ENCODE data around the gene UBE2D4.
A peak's percentile ranks its signal among the peaks of the same experiment; 100 is the strongest.
"Not testable (repeated sequence)": the region's sequence is repeated elsewhere in the genome, so short reads cannot be mapped to it uniquely, and the experiment has no call there.

The UBE2D4 gene

DNA sequence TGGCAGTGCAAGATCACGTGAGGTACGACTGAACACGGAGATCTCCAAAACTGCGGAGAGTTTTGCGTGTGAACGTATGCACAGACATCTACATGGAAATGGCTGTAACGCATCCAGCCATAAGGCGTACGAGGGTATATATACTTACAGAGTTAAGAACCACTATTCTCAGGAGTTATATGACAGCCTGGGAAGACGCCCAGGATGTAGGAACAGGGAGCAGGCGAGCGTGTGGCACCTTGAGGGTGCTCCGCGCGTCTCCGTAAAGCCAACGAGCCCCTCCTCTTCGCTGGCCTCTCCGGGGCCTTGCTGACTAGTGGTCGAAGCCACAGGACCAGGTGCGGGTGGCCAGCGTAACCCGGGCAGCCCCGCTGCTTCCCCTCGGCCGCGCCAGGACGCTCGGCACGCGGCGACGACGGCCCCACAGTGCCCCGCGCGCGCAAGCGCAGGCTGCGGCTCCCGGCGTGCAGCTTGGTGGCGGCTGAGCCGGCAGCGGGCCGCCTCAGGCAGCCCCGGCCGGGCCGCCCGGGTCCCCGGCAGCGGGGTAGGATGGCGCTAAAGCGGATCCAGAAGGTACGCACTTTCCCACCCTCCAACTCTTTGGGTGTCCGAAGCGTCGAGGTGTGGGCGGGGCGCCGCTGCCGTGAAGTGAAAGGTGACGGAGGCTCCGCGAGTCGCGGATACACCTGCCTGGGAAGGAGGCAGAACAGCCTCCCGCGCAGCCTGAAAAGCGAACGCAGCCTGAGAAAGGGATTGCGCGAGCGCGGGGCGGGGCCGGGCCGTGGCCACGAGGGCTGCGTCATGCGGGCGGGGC lies at the start of gene UBE2D4:
UBE2D4 (plus strand) TSS at position 453 of the 814 bp plus-strand sequence; CDS start at position 550, 97 bp downstream.
- DNase-seq (ENCODE audit: low read depth, low spot score), result peak; percentile 69

DNA sequence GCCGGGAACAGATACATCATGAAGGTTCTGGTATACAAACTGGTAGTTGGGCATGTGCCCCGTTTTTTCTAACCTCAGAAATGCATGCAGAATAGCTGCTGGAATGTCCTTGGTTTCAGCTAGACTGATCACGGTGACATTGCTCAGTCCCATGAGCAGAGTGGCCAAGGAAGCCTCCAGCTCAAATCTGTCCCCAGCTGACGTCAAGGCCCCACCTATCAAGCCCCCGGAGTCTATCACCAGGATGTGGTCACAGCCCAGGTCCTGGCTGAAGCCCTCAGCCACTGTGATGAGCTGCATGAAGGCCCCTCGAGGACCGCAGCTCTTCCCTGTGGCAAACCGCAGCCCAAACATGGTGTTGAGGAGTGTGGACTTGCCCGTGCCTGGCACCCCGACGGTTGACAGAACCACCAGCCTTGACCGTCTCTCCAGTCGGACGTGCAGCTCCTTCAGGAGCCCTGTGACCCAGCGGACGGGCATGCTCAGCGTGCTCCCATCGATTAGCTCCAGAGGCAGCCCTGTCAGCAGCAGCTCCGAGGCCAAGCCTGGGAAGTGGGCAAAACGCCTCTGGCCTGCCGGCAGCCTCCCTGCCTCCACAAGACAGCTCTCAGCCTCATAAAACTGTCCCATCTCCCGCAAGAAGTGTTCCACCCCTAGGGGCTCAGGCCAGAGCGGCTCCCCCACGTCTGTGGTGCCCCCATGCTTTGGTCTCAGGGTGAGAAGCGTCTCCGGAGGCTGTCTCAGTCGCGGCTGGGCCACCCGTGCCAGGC lies 49.1 kb upstream of the UBE2D4 start:
- DNase-seq (ENCODE audit: low read depth, low spot score), result no peak

DNA sequence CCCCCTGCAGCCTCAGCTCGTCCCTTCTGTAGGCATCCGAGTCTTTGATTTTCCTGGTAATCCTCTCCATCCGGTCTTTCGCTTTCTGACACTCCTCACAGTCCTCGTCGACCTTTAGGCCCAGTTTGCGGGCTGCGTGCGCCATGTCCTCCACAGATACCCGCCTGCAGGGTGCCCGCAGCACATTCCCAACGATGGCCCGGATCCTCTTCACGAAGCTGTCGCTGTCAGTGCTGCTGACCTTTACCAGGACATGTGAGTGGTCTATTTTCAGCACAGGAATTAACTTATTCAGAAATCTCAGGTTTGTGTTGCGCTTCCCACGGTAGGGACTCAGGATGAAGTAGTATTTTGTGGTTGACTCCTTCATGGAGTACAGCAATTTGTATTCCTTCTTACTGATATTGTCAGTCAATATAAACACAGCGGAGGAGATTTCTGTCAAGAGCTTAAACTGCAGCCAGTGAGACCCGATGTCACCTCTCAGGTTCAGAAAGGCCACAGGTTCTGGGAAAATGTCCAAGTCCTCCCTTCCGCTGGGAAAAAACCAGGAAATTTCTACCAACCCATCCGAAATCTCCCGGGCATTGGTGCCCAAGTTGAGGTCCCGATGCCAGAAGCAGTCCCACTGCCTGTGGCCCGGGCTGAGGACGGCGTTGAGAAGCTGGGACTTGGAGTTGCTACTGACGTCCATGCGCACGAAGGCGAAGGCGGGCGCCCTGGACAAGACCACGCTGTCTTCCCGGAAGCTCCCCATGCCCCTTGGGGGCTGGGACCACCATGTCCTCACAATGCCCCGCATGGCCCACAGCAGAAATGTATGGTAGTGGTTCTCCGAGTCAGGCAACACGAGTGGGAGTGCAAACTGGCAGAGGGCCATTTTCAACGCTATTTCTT lies 48.0 kb upstream of the UBE2D4 start:
- no peak for DNase-seq (ENCODE audit: low read depth, low spot score)

DNA sequence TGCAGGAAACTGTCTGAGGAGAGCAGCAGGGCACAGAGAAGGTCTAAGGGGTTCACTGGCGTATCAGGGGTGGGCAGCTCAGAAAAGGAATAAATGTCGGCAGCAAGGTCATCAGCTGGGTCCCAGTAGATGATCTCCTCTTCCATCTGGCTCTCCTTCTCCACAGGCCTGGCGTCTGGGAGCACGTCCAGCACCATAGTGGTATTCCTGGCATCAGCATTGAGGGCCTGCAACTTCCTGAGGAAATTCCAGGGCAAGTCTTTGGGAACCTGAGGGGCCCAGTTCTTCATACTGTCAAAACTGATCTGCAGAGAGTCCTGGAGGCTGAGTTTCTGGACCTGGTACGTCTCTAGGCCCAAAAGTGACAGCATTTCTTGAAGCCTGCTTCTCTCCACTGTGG lies 47.4 kb upstream of the UBE2D4 start:
- no peak for DNase-seq (ENCODE audit: low read depth, low spot score)

DNA sequence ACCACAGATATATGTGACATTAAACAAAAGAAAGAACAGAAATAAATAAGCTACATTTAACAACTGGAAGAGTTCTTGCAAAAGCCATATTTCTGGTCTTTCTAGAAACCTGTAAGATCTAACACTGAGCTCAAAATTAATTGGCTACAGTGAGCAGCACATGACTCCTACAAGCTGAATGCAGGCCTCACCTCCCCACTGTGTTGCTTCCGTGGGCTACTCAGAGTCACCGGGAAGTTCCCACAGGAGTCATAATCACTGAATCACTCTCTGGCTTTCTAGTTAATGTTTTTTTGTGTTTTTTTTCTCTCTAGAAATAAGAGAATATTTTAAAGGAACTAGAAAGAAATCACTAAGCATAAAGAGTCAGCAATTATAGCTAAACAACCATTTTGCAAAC lies 46.8 kb upstream of the UBE2D4 start:
- no peak for DNase-seq (ENCODE audit: low read depth, low spot score)

DNA sequence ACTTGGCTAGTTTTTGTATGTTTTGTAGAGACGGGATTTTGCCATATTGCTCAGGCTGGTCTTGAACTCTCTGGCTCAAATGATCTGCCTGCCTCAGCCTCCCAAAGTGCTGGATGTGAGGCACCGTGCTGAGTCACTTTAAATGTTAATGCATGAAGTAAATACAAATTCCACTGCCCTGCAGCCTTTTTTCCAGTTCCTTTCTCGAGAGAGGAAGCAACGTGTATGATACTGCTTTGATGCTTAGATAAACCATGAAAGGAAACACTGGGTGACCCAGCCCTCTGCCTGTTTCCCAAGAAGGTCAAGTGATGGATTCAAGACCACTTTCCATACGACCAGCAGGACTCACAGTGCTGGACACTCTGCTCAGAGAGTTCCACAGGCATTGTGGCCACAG lies 45.6 kb upstream of the UBE2D4 start:
- DNase-seq (ENCODE audit: low read depth, low spot score), result no peak

DNA sequence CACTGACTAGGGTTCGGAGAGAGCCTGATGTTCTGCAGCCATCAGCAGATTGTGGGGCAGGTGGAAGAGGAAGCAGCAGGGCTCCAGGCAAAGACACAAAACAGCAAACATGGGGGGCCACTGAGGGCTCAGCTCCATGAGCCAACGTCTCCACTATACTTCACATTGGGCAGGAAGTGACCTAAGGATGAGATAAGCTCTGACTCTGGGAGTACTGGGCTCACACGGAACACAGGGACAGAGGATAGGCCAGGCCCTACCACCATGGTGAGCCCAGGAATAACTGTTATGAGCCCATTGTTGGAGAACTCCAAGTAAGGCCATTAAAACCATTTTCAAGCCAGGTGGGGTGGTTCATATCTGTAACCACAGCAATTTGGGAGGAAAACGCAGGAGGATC lies 42.0 kb upstream of the UBE2D4 start:
- DNase-seq (ENCODE audit: low read depth, low spot score), result no peak

DNA sequence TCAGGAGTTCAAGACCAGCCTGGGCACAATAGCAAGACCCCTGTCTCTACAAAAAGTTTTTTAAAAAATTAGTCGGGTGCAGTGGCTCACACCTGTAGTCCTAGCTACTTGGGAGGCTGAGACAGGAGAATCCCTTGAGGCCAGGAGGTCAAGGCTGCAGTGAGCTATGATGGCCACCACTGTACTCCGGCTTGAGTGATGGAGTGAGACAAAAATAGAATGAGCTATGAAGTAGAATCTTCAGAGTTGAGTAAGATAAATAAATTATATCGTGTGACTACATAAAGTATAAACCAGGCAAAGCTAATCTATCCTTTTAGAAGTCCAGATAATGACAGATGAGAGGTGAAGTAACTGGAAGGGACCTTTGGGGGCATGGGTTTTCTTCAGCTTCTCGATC lies 41.6 kb upstream of the UBE2D4 start:
- no peak for DNase-seq (ENCODE audit: low read depth, low spot score)

DNA sequence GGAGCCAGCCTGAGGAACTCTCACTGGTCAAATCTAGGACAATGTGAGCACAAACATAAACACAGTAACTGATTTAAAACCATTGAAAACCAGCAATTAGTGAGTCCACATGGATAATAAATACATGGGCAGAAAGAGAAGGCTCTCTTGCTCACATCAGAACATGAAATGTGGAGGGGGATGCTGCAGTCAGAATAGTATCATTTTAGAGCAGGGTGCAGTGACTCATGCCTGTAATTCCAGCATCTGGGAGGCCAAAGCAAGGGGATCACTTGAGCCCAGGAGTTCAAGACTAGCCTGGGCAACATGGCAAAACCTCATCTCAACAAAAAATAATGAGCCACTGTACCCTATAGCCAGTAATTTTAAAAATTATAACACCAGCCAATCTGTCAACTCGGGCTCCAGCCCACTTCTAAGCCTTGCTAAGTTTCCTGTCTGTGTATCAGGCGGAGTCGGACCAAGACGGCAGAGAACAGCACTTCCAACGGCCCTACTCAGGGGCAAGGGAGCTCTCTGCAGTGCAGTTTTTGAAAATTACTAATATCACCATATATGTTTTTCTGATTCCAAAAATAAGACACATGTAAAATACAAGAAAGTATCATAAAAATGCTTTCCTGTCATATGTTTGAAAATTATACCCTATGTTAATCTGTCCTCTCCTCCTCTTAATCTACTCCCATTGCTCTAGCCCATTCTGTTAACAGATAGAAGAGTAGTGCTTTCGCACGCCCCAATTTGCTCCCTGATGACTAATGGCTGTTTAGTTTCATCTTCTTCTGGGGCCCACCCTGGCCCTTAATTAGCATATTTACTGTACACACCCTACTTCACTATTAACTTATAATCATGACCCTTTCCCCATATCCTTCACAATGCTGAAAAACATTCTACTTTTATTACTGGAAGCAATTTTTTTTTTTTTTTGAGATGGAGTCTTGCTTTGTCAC lies 37.0 kb upstream of the UBE2D4 start:
- no peak for DNase-seq (ENCODE audit: low read depth, low spot score)

DNA sequence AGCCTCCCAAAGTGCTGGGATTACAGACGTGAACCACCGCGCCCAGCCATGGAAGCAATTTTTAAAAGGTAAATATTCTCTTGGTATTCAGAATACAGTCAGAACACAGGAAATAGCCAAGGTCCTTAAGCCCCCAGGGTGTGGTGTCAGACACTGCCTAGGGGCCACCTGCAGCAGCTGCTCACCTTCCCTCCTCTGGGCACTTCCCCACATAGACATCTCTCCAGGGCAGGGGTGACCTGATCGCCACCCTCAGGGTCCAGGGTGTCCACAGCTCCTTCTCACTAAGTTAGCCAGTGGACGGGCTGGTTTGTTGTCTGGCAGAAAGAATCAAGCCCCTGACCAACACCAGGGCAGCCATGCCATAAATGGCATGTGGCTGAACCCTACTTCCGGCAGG lies 35.8 kb upstream of the UBE2D4 start:
- no peak for DNase-seq (ENCODE audit: low read depth, low spot score)

DNA sequence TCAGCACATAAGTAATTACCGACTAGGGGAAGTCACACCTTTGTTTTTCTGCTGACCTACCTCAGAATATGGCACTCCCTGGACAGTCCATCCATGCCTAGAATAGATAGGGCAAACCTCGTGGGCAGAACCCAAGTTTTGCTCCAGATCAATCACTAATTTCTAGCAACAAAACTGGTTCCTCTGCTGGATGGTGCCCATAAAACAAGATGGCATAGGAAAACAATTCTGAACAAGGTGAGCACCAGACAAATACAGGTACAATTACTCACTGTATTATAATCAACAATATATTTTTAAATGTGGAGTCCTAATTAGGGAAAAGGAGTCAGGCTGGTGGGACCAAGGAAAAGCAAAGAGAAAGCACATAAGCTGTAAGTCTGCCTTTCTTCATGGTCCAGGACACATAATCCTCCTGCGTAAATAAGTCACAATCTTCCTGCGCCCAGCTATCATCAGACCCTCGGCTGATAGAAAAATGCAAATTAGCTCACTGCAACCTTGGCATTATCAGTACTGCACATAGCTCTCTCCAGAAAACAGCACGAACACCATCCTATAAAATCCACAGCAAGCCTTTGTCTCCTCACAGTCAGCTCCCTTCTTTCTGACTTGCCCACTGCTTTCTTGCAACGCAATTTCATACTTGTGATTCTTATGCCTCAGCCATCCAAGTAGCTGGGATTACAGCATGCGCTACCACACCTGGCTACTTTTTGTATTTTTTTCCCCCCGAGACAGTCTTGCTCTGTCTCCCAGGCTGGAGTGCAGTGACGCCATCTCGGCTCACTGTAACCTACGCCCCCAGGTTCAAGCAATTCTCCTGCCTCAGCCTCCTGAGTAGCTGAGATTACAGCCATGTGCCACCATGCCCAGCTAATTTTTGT lies 34.9 kb upstream of the UBE2D4 start:
- no peak for DNase-seq (ENCODE audit: low read depth, low spot score)

DNA sequence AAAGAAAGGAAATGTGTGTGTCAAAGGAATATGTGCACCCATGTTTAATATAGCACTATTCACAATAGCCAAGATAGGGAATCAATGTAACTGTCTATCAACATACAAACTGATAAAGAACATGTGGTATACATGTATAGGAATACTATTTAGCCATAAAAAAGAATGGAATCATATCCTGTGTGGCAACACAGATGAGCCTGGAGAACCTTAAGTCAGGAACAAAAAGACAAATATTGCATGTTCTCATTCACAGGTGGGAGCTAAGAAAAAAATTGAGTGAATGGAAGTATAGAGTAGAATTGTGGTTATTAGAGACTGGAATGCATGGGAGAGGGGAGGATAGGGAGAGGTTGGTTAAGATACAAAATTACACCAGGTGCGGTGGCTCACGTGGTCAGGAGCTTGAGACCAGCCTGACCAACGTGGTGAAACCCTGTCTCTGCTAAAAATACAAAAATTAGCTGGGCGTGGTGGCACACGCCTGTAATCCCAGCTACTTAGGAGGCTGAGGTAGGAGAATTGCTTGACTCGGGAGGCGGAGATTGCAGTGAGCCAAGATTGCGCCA lies 30.3 kb upstream of the UBE2D4 start:
- DNase-seq (ENCODE audit: low read depth, low spot score), result no peak

DNA sequence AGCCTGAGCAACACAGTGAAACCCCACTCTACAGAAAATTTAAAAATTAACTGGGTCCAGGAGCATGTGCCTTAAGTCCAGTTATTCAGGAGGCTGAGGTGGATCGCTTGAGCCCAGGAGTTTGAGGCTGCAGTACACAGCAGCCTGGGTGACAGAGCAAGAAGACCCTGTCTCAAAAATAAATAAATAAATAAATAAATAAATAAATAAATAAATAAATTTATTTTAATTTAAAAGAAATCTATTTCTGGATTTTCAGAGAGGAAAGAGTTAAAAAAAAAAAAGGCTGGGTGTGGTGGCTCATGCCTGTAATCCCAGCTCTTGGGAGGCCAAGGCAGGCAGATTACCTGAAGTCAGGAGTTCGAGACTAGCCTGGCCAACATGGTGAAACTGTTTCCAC lies 27.7 kb upstream of the UBE2D4 start:
- DNase-seq (ENCODE audit: low read depth, low spot score), result not testable (repeated sequence)

DNA sequence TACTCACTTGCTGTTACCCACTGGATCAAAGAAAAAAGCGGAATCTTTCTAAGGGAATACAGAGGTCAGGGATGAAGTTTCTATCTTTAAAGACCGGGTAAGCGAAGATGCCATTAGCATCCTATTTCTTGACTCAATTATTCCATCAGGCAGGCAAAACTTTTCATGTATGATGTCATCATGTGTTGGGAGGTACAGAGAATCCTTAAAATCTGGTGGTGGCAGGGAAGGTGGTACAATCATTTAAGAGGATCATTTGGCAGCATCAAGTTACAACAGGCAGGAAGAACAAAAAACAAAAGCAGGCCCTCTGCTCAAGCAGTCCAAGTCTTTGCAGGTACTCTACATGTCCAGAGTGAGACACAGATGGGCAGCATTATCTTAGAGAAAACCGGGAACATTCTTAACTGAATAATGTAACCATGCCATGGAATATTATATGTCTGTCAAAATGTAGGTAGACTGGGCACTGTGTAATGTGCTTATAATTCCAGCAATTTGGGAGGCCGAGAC lies 23.6 kb upstream of the UBE2D4 start:
- no peak for DNase-seq (ENCODE audit: low read depth, low spot score)

DNA sequence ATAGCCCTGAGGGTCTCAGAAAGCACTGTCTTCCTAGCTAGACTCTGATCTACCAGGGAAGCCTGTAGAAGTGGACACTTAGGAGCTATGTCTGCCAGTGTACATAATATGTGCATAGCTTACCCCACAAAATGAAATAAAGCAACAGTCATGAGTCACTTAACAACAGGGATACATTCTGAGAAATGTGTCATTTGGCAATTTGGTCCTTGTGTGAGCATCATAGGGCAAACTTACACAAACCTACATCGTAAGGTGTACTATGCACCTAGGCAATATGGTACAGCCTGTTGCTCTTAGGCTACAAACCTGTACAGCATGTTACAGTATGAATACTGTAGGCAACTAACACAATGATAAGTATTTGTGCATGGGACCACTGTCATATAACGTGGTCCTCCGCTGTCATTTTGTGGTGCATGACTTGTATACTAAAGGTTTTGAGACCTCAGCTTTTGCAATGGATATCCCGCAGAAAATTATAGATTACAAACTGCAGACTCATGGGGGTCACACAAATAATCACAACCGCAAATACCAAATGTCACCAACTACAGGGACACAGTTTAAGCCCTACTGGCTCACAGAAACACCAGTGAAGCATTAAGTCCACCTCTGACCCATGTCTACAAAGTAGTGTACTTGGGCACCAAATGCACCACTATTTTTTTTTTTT lies 21.6 kb upstream of the UBE2D4 start:
- no peak for DNase-seq (ENCODE audit: low read depth, low spot score)

DNA sequence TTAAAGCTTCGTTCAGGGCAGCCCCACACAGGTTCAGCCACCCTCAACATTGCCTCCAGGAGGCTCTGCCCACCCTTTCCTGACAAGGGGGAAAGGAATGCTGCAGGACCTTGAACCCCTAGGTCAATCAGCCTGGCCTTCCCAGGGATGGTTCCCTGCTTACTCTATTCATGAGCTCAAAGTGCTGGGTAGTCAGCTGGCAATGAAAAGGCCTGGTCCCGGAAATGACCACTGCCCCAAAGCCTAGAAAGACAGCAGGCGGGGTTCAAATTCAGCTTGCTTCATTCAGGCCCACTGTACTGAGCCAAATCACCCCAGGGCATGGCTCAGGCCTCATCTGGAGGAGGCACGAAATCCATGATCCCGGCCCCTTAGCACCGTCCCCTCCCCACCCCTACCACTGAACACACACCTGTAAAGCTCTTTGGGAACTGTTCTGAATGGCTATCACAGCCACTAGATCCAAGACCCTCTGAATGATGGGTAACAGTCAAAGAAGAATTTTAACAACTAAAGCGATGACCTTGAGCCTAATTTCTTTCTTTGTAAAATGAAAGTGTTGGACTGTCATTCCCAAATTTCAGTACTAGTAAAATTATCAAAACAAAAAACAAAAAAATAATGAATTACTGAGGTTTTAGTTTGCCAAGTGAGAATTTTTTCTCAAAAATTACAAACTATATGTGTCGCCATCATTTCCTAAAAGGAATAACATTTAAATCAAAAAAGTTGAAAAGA lies 20.9 kb upstream of the UBE2D4 start:
- DNase-seq (ENCODE audit: low read depth, low spot score), result peak; percentile 60

DNA sequence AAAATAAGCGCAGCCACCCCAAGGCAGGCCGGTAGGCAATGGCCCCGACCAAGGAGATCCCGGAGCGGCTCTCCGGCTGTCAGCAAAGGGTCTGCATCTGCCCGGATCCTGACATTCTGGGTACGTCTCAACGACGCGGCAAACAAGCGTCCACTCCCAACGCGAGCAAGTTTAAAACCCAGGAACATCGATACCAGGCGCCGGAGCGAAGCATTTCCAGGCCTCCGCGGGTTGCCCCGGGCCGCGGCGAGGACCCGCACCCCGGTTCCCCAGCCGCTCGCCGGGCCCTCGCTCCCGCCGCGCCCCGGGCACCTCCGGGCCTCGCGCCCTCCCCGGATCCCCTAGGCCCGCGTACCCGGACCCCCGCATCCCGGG lies 20.3 kb upstream of the UBE2D4 start:
- DNase-seq (ENCODE audit: low read depth, low spot score), result peak; percentile 29

Measured in ELF-1 (cell line).